HG03025 (cell line): ENCODE measurements around the gene WNT8B.

Experiments used
- ATAC-seq: cut with Tn5 transposase; IDR thresholded peaks from one replicate; pipeline ENCODE4 v1.9.1; 2021; ENCODE audit warnings: mild to moderate bottlenecking, moderate library complexity; ENCODE audit not compliant: unreplicated experiment, low FRiP score

WNT8B gene, protein sequence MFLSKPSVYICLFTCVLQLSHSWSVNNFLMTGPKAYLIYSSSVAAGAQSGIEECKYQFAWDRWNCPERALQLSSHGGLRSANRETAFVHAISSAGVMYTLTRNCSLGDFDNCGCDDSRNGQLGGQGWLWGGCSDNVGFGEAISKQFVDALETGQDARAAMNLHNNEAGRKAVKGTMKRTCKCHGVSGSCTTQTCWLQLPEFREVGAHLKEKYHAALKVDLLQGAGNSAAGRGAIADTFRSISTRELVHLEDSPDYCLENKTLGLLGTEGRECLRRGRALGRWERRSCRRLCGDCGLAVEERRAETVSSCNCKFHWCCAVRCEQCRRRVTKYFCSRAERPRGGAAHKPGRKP

DNA sequence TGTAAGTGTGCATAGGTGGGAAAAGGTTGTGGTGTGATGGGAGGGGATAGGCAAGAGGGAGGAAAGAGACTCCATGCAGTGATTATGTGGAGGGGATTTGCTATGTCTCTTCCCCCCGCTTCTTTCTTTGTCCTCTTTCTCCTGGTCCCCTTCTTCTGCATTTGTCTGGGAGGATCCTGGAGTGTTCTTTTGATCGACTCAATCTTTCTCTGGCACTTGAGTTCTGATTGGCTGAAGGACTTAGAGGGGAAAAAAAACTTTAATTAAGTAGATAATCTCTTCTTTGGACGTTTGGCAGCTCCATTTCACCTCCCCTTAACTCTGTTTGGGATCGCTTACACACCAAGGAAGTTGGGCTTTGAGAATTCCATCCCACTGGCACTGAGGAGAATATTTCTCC, at the start of gene WNT8B:
Gene WNT8B, plus strand, starts transcription at position 301 of the 400 bp plus-strand sequence. CDS start 160 bp downstream, outside the sequence.
- ATAC-seq = no peak

DNA sequence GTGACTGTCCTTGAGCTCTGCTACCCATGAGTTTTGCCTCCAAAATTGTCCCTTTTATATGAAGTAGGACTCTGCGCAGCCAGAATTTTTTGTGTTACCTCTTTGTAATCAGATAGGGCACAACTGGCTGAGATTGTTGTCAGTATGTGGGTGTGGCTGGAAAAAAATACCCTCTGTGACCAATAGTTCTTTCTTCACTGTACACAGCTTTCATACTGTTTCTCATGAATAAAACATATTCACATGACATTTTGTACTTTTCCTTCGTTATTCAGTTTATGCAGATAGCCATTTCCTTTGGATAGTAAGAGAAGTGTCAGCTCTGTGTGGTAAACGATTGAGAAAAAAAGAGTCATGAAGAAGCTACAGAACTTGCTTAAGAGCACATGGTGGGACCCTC, 49.6 kb upstream of the WNT8B start:
- ATAC-seq = no peak

DNA sequence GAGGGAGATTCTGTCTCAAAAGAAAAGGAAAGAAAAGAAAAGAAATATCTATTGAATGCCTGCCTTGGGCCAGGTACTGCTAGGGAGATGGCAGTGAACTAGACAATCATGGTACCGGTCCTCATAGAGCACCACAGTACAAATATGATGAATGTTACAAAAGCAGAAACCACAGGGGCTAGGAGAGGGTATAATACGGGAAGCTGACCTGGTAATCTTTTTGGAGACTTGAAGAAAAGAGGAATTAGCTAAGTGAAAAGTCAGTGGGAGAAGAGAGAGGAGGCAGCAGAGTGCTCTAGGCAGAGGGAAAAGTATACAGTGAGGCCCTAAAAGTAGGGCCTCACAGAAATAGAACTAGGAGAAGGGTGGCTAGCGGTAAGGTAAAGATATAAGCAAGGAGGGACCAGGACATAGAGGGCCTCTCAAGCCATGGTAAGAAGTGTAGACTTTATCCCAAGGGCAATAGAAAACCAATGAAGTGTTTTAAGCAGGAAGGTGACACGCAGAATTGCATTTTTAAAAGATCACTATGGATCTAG, 42.8 kb upstream of the WNT8B start:
- ATAC-seq = no peak

- ATAC-seq = no peak
Measured at GRCh38 chr10:100427374-100427773, 35.4 kb upstream of the WNT8B start.

DNA sequence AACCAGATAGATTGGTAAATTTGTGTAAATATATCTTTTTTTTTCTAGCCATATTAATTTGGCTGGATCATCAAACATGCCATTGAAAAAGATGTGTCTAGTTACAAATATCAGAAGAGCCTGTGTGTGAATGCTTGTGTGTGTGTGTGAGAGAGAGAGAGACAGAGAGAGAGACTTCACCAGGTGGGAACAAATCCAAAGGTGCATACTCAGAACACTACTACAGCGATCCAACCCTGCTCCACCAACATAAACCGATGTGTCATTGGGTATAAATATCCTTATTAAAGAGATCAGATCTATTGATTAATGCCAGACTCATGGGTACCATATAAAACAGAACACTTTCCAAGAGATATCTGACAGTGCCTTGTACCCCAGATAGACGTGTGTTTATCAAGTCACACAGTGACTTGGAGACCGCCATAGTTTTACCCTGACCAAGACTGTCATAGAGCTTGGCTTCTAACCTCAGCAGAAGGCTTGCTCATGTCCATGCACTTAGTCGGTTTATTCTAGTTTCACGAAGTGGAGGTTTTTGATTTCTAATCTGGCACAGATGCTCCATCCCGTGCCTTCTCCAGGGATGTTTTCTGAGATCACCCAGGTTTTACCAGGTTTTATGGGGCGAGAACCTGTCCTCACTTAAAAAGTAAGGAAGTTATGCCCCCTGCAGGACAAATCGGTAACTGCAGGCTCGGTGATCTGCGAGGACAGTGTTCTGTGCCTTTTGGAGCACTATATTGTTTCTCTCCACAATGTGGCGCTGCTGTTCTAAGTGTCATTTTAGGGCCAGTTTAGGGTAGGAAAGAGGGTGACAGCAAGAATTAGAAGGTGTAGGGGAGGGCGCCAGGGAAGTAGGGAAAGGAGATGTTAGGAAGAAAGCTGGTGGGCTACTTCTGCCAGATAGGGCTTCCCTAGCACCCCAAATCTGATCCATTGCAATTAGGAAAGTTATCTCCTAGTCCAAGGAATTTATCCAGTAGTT, 29.3 kb upstream of the WNT8B start:
- no peak for ATAC-seq

DNA sequence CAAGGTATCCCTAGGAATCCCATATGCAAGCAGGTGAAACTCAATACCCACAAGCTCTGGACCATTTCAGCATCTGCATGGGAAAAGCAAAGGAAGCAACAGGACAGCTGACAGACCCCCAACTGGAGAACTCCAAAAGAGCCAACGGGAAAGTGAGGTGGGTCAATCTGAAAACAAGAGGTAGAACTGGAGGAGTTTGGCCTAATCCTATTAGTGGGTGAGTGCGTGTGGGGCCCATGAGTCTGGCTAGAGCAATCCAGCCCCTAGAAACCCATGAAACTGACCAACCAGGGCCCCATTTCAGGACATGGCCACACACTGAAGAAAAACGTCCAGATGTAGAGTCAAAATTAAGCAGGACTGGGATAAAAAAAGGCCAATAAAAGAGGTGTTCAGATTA, 26.6 kb upstream of the WNT8B start:
- no peak for ATAC-seq

- ATAC-seq = no peak
Measured at GRCh38 chr10:100438674-100439315, 24.0 kb upstream of the WNT8B start.

GRCh38 chr10:100442548-100442947, 20.3 kb upstream of the WNT8B start:
- no peak for ATAC-seq

DNA sequence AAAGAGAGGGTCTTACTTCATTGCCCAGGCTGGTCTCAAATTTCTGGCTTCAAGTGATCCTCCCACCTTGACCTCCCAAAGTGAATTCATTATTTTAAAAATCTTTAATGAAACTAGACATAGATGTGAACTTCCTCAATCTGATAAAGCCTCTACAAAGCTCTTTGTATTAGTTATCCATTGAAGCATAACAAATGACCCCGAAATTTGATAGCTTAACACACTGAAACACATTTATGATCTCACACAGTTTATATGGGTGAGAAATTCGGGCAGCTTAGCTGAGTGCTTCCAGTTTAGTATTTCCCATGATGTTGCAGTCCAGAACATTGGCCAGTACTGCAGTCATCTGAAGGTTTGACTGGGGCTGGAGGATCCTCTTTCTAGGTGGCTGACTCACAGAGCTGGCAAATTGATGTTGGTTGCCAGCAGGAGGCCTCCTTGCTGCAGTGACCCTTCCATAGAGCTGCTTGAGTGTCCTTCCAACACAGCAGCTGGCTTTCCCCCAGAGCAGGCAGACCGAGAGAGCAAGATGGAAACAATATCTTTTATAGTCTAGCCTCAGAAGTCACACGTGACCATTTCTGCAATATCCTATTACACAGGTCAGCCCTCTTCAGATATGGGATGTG, 16.6 kb upstream of the WNT8B start:
- ATAC-seq = no peak

DNA sequence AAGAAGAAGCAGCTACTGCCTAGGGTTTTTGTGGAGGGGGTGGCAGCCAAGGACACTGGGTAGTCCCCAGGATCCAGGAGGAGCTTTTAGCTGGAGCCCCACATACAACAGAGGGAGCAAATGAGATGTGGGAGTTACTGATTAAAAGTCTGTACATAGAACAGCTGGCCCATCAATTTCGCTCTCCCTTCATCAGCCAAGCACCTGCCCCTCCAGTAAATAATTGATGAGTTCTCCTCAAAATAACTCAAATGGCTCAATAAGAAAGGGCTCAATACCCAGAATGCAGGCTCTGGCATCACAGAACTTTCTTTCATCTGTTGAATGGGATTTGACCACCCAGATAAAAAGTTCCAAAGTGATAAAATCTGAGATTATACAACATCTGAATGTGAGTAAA, 15.1 kb upstream of the WNT8B start:
- no peak for ATAC-seq

DNA sequence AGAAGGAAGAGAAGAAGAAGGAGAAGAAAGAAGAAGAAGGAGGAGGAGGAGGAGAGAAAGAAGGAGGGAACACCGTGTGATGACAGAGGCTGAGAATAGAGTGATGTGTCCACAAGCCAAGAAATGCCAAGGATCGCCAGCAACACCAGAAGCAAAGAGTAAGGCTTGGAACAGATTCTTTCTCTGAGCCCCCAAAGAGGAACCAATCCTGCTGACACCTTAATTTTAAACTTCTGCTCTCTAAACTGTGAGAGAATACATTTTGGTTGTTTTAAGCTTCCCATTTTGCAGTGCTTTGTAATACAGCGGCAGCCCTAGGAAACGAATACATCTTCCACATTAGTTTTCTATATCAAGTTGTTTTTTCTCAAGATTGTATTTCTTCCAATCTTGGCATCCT, 13.9 kb upstream of the WNT8B start:
- no peak for ATAC-seq

- ATAC-seq = no peak
Measured at GRCh38 chr10:100468322-100468721, 5.5 kb downstream of the WNT8B start.

- no peak for ATAC-seq
Measured at GRCh38 chr10:100468978-100469377, 6.2 kb downstream of the WNT8B start.

DNA sequence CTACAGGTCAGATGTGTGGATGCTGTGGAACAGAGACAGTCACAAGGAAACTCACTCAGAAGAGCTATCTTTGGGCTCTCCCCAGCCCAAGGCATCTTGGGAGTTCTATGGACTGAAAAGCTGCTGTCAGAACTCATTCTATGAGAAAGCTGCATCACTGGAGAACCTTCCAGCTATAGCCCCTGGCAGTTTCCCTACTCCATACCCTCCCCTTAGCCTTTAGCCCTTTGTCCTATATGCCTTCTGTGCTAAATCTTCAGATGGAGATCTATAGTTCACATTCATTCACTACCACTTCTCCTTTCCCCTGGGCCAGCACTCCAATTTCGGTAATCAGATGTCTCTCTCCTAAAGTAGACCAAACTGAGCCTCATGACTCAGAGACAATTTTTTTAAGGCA, 6.9 kb downstream of the WNT8B start:
- ATAC-seq = no peak

DNA sequence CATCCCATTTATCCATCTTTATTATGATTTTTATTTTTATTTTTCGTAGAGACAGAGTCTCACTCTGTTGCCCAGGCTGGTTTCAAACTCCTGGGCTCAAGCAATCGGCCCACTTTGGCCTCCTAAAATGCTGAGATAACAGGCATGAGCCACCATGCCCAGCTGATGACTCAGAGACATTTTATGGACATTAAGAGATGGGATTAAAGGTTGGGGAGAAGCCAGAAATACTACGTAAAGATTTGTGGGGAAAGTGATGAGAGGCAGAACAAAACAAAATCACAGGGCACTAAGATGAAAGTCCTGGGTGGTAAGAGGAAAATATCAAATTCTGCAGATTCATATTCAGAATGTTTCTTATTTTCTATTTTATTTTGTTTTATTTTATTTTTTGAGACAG, 7.6 kb downstream of the WNT8B start:
- ATAC-seq = no peak

DNA sequence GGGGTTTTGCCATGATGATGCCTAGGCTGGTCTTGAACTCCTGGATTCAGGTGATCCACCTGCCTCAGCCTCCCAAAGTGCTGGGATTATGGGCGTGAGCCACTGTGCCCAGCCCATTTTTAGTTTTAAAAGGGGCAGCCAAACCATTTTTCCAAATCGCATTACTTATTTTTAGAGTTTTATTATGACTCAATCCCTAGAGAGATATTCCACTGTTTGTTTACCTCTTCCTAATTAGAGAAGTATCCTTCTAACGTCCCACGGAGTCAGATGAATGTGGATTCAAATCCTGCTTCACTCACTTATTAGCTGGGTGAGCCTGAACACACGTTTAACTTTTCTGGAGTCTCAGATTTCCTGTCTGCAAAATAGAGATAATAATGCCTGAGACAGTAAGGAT, 15.2 kb downstream of the WNT8B start:
- no peak for ATAC-seq

DNA sequence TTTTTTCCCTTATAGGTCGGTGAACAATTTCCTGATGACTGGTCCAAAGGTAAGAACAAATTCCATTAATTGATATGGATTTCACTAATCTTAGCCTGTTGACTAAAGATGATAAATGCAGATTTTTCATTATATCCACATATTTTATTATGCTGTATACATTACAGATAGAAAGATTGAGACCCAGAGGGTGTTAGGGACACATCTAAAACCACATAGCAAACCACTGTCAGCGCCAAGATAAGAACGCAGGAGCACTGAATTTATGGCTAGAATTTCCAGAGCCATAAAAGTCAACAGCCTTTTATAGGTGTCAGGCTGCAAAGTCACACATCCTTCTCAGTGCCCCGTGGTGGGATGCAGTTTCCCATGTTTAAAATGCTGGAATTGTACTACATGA, 16.2 kb downstream of the WNT8B start:
- no peak for ATAC-seq

DNA sequence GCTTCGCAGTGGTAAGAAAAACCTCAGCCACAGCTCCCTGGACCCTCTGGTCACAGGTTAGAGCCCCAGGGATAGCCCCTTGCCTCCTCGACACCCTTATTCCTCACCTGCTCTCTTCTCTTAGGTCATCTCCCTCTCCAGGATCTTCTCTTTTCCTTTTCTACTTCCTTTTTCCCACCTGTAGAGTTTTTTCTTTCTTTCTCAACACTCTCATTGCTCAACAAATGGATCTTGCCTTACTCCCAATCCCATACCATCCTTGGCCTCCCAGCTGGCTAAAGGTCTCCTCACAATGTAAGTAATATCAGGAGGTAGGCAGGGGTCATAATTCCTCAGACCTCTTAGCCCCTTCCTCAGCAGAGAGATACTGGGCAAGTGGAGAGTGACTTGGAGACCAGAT, 17.2 kb downstream of the WNT8B start:
- no peak for ATAC-seq

DNA sequence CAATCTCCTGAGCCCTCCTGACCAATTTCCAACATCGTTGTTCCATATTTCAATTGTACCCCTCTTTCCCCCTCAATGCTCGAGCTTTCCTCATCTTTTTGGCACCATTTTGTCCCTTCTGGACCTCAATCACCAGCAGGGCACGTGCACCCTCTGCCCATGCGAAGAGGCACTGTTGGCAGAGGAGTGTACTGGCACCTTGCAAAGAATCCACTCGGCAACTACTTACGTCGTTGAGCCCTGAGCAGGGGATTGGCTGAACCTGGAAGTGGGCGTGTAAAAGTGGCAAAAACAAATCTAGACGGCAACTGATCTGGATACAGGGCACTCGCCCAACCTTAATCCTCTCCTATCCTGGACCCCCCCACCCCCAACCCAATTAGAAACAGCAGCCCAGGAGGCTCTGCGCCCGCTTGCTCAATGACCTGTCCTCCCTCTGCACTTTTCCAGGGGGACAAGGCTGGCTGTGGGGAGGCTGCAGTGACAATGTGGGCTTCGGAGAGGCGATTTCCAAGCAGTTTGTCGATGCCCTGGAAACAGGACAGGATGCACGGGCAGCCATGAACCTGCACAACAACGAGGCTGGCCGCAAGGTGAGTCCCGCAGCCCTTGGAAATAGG, 18.8 kb downstream of the WNT8B start:
- peak; percentile 90 for ATAC-seq
